IPS-NIHi11 (cell line): ENCODE results near the gene HOXA3.
A peak's percentile ranks its signal among the peaks of the same experiment; 100 is the strongest.

Experiments used
- DNase-seq: peaks from one replicate; pipeline ENCODE4 v3.0.0; 2012; ENCODE audit warnings: mixed read lengths, low spot score

HOXA3 gene

DNA sequence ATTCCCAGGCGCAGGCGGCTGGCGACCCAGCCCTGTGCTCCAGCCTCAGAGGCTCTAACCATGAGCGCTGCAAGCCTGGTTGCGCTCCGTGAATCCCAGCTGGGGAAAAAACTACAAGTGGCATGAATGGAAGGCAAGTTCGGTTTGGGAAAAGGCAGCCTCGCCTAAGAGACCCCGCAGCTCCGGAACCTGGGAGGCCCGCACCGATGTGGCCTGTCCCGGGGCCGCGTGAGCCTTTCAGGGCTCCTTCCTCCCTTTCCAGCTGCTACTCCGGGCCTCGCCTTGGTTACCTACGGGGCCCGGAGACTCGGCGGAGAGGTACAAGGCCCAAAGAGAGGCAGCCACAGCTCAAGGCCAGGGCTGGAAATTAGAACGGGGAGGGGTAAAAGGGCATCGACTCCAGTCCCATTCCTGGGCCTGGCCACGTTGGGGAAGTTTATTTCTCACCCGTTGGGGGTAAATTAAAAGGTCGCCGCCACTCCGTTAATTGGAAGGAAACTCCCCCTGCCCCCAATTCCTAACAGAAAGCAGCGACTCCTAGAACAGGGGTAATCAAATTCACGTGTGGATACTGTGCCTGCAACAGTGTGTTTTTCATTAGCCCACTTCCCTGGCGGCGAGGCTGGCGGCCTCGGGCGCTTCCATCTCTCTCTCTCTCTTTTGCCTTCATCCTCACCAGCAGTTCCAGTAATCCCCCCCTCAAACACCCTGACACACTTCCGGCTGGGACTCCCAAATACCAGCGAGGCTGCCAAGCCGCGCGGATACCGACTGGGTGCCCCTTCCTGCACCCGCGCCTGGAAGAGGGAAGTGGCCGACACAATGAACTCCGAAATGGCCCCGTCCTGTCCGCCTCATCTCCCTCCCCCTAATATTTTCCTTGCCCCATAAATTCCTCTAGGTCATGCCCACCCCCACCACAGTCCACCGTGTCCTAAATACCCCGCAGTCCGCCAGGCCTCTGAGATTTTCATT is 14.4 kb upstream of the HOXA3 start:
- DNase-seq, result no peak

DNA sequence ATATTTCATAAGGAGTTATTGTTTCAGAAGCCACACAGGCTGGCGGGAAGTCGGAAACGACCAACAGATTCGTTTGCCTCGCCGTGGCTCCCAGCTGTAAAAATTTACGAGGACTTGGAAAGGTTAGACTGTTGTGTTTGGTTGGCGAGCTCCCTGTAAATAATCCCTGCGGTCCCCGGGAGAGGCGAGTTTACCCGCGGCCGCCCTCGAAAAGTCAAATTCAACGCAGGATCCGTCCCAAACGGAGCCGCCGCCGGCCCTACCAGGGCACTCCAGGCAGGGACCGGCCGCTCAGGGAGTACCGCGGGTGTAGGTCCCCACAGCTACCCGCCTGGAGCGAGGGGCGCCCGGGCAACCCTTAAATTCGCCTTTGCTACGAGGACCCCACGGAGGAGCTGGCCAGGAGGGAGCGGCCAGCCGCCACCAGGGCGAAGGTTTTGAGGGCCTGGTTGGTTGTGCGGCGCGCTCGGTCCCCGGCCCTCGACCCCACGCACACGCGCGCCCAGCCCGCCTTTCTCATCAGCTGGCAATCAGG is 13.7 kb upstream of the HOXA3 start:
- DNase-seq, result no peak

DNA sequence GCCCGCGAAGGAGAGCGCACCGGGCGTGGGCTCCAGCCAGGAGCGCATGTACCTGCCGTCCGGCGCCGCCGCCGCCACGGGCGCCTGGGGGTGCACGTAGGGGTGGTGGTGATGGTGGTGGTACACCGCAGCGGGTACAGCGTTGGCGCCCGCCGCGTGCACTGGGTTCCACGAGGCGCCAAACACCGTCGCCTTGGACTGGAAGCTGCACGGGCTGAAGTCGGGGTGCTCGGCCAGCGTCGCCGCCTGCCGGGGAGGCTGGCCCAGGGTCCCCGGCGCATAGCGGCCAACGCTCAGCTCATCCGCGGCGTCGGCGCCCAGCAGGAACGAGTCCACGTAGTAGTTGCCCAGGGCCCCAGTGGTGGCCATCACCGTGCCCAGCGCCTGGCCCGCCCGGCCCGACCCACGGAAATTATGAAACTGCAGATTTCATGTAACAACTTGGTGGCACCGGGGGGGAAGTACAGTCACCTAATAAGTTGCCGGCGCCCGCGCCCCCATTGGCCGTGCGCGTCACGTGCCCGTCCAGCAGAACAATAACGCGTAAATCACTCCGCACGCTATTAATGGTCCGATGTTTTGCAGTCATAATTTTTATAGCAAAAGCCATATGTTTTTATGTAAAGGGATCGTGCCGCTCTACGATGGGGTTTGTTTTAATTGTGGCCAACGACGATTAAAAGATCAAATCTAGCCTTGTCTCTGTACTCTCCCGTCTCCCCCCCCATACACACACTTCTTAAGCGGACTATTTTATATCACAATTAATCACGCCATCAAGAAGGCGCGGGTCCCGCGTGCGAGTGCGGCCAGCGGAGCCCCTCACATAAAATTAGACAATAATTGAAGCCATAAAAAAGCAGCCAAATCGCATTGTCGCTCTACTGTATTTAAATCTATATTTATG is 13.0 kb upstream of the HOXA3 start, which contains the start of gene HOXA9:
TSS of gene HOXA9 (minus strand) at position 449 of the 907 bp plus-strand sequence. CDS start at position 369, 80 bp downstream.
- DNase-seq, result no peak

DNA sequence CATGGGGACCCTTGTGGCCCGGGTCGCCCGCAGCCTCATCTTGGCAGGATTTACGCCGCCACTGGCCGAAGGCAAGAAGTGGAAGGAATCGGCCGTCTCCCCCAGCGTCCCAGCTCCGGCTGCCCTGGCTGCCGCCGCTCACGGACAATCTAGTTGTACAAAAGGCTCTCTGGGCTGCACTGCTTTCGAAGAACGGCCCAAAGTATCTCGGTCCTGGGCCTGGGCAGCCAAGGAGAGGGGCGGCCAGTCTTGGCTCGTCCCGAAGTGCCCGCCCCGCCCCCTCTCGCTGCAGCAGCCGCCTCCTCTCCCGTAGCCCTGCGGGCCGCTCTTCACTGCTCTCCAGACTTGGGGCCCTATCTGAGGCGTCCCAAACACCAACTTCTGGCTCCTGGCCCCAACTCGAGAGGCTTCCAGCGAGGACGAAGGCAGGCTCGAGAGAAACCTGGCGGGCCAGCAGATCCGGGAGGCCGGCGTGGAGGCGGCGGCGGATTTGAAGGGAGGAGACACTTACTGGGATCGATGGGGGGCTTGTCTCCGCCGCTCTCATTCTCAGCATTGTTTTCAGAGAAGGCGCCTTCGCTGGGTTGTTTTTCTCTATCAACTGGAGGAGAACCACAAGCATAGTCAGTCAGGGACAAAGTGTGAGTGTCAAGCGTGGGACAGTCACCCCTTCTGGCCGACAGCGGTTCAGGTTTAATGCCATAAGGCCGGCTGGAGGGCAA is 12.1 kb upstream of the HOXA3 start:
- no peak for DNase-seq

DNA sequence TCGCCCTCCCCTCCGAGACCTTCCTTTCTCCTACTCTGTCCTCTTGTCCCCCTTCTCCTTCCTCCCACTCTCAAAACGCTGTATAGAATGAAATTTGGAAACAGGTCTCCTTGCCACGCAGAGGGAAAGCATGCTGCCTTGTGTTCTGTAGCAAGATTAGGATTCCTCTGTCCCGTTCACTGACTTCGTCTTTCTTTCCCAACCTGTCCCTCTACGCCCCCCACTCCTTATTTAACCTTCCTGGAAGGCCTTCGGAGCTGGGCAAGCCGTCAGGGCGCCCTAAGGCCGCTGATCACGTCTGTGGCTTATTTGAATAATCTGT is 11.6 kb upstream of the HOXA3 start:
- DNase-seq, result no peak

DNA sequence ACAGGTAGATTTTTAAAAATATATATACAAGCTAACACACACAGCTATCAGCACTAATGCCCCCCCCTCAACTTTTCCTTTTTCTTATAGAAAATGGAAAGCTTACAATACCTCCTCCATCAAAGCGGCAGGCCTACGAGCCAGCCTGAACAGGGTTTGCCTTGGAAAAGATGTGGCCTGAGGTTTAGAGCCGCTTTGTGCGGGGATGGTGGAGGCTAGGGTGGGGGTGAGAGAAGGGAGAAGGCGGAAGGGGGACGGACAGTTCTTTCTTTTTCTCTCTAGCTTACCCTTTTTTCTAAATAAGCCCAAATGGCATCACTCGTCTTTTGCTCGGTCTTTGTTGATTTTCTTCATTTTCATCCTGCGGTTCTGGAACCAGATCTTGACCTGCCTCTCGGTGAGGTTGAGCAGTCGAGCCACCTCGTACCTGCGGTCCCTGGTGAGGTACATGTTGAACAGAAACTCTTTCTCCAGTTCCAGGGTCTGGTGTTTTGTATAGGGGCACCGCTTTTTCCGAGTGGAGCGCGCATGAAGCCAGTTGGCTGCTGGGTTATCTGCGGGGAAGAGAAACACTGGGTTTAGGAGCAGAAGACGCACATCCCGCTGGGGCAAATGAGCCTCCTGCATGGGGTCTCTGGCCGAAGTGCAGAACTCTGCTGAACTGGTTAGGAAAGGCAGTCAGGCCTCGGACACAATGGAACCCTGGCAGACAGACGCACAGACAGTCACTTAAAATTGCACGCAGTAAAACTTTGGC is 11.1 kb upstream of the HOXA3 start:
- no peak for DNase-seq

DNA sequence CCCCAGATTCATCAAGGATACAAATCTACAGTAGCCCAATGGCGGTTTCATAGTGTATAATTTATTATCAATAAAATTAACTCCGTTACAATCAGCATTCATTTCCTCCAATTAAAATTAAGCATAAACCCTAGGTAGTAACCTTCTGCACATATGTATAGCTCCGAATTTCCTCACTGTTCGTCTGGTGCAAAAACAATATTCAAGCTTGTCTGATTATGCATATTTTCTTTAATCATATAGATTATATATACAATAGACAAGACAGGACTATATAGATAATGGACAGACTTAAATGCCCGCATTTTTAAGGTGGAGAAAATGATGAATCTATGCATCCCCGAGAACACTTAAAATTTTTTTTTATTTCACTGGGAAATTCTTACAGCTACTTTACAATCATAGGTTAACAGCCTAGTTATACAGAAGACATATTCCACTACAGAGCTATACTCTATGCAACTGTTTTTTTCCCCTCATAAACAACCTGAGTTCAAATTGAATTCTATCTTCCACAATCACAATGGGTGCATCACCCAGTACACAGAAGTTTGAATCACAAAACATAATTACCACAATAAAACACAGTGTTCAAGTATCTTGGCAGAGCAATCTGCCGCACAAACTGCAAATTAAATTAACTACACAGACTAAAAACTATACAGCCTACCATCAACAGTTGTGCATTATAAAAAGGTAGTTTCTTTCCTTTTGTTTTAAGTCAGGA is 10.3 kb upstream of the HOXA3 start:
- no peak for DNase-seq

DNA sequence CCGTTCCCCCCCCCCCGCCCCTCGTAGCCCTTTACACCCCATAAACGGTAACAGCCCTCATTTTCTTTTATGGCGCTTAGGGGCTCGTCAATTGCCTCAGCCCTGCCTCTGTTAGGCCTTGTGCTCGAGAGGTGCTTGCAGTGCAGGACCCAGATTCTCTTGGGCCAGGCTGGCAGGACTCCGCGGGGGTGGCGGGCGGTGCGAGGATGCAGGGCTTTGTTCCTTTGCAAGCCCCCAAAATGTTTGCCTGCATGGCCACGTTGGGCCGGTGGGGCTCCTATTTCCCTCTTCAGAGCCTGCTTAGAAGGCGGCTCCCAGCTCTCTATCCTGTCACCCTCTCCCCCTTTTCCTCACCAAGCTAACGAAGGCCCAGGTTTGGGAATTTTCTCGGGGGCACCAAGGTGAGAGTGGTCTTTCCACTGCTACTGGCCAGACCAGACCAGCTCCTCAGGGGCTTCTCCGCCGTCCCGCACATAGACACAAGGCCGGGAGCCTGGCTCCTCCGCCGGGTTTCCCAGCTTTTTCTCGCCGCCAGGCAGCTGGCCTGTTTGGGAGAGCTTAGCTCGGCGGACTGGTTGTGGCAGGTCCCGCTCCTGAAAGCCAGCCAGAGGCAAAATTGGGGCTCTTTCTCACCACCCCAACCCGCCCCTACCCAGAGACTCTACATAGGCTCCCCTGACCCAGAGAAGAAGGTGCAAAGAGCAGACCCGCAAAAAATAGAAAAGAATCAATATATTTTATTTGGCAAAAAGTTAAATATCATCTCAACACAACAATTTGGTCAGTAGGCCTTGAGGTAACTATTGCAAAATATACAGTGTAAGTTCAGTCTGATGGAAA is 9.6 kb upstream of the HOXA3 start:
- DNase-seq, result no peak

DNA sequence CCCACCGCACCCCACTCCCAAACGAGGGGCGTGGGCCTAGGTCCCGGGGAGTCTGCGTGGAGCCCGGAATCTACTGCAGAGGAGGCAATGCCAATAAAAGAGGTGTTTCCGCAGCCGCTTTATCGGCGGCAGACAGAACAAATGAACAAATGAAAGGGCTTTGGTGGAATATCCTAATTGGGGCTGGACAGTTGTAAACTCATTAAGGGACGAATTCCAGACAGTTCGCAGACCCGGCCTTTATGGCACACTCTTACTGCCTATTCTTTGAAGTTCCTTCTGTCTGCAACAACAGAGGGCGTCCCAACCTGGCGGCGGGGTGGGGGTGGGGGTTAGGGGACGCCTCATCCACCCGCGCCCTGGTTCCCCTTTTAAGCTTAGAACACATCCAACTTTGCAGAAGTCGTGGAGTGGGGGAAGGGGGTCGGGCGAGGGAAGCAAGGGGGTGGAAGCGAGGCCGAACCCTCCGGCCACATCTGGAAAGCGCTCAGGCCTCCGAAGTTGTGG is 8.9 kb upstream of the HOXA3 start:
- no peak for DNase-seq

DNA sequence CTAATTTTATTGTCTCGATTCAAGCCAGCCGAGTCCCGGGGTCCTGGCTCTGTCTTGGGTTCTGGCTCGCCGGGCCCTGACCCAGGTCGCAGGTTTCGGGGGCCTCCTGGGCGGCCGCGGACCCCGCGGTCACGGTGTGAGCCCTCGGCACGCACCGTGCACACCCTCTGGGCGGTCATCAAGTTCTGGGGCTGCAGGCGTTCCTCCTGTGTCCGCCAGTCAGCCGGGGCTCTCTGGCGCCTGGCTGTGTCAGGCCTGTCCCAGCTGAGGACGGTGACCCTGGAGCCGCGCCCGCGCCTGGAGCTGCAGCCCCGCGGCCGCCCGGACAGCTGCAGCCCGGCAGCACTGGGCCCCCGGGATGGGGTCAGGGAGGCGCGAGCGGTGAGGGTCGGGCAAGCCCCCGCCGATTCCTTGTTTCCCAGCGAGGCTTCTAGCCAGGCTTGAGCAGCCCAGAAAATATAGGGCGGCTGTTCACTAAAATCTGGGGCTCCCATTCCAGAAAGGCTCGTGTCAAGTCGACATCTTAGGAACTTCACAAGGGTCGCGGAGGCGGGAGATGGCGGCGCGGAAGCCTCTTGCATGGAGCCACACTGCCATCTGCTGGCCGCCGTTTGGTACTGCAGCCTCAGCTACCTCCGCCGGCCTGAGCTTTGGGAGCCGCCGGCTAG is 8.3 kb upstream of the HOXA3 start:
- peak; percentile 88 for DNase-seq

DNA sequence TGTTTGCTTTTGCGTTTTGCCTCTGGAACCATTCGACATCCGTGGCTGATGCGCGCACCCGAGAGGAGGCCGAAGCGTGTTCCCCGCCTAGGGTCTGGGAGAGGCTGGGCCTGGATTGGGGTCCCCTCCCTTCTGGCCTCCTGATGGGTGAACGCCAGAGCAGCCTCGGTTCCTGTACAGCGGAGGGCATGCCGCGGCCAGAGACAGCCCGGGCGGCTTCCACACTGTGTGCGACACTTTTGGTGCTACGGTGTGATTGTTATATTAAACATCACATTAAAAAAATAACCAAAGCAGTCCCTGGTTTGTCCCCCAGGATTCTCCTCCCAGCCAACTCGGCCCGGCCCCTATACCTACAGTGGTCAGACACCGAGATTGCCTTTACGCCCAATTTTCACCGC is 7.8 kb upstream of the HOXA3 start:
- no peak for DNase-seq

DNA sequence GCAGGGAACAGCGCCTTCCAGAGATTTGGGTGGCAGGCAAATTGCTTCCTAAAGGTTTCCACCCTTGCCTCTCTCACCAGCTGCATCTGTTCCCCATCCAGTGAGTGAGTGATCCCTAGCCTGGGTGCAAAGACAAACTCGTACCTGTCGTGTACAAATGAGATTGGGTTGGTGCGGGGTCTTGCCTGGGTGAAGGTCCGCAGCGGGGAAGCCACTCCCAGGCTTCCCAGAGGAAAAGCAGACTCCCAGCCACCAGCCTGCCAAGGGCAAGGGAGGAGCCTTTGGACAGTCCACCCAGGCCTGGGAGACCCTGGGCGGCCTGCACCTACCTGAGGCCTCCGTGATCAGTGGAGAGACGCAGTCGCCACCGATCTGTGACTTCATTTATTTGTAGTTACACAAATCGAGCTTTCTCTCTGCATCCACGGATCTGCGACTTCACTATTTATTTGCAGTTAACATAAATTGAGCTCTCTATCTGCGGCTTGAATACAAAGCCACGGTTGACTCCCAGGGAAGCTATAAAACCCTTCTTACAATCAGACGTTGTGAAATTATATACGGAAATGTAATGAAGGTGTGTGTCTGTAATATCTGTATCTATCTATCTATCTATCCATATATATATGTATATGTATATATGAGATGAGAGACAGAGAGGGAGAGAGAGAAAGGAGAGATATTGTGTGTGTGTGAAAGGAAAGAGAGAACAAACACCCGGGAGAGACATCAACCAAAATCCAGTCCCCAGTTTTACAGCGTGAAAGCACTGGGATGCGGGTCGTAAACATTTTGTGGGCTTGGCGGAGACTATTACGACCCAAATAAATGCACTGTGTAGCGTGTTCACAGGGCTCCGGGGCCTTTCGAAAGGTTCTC is 7.1 kb upstream of the HOXA3 start:
- DNase-seq, result no peak

DNA sequence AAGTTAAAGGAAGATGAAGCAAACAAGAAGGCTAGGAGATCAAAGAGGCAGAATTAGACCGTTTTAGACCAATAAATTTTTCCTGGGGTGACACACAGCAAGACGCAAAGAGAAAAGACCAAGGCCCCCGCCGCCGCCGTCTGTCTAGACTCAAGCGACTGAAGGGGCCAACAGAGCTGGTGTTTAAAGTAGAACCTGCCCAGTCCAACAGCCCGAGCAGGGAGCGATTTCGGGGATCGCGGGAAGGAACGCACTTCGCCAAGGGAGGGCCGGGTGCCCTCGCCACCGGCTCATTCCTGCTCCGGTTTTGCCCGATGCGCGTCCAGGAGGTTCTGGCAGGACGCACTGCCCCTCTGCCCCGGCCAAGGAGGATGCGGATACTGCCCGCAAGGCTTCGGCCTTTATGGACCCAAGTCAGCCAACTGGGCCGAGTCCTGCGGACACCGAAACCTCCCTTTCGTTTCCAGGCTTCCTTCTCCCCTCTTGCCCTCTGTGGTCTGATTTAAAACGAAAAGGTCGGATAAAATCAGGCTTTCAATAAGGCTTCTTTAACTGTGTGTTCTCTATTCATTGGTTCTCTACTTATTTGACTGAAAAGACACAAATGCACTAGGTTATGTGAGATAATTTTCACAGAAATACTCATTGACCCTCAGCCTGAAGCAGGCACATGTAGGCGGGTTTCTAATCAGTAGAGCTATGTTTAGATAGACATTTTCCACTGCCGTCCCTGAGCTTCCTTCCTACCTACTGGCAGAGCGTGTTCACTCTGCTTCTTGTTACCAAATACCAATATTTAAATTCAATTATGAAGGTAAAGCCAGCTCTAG is 6.3 kb upstream of the HOXA3 start:
- no peak for DNase-seq

DNA sequence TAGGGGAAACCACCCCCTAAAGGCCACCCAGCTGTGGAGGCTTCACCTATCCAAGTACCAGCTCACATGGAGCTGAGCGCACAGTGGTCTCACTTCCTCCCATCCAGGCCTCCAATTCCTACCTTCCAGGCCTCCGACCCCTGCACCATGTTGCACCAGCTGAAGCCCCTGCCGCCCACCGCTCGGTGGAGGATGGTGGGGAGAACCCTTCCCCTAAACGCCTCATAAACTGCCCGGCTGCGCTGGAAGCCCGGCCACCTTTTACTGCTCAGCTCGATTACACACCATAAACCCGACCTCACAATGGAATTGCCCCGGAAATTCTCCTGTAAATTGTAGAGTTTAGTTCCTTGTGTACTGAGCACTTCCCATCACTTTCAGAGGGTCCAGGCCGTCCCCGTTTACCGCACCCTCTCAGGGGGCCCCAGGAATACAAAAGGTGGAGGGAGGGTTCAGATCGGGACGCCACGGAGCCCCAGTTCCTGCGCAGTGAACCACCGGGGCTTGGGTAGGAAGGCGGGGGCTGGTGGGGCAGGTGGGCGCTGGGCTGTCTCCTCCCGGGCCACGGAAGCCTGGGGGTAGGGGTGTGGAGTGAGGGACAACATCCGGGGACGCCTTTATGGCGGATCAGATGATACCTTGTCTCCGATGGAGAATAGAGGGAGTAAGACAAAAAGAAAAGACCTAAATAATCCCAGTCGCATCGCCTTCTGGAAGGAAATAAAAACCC is 5.5 kb upstream of the HOXA3 start:
- no peak for DNase-seq

DNA sequence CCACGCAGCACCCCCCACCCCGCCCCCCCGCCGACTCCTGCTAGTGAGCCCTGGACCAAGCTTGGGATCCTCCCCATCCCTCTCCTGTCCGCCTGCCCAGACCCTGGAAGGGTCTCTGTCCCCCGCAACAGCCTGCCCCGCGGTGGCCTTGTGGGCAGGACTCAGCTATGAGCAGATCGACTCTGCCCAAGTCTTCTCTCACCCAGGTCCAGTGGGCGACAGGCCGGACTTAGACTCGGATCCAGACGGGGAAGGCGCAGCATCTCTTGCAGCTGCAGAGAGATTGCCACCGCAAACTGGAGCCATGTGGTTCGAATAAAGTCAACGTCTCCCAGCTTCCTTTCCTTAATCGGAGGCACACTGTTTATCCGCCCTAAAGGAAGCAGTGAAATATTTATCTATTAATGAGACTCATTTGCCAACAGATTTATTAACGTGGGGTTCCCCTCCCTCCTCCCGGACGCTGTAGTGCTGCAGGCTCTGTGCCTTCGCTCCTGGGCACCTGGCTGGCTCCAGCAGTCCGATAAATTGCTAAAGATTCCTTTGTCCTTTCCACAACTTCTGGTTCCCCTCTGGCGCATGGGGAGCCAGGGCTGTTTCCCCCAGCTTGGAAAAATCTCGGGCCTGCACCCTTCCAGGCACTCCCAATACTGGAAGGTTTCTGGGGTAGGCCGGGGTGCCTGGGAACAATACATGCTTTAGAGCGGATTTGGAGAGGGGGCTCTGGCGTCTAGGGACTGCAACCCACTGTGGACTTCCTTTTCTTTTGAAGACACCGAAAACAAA is 4.7 kb upstream of the HOXA3 start:
- no peak for DNase-seq
